Astrocyte (in vitro differentiated cells and primary cell): ENCODE measurements around the gene SMC3. TPM values are rescaled to one million over a fixed set of nuclear protein-coding genes. Genes with fewer than 3 reads are reported as not detected.

Experiments
- DNase-seq: peaks from one replicate; pipeline ENCODE4 v3.0.0-alpha.2; 2010; ENCODE audit warnings: low read depth
- FAIRE-seq: peaks from 2 replicates; lab custom pipeline; 2011; peaks lifted over from hg19 to GRCh38; lab: Jason Lieb, UNC
- H2AFZ ChIP-seq: 2 replicates; pipeline ENCODE4 v1.6.0; 2012; ENCODE audit warnings: low read depth, low read length, inconsistent platforms
- H3K27ac ChIP-seq: 2 replicates; pipeline ENCODE4 v1.5.1; 2011; ENCODE audit warnings: low read depth, low read length, inconsistent platforms
- H3K27me3 ChIP-seq: 2 replicates; pipeline ENCODE4 v1.6.0; 2011; ENCODE audit warnings: low read length, inconsistent platforms; ENCODE audit not compliant: insufficient read depth
- H3K36me3 ChIP-seq: 2 replicates; pipeline ENCODE4 v1.5.1; 2011; ENCODE audit warnings: low read length, inconsistent platforms; ENCODE audit not compliant: insufficient read depth
- H3K4me1 ChIP-seq: 2 replicates; pipeline ENCODE4 v1.5.1; 2011; ENCODE audit warnings: low read length, inconsistent platforms; ENCODE audit not compliant: insufficient read depth
- H3K4me2 ChIP-seq: 2 replicates; pipeline ENCODE4 v1.6.0; 2012; ENCODE audit warnings: low read length, inconsistent platforms
- H3K4me3 ChIP-seq: 2 replicates; pipeline ENCODE4 v1.5.1; 2011; ENCODE audit warnings: low read depth, mild to moderate bottlenecking, low read length, inconsistent platforms; ENCODE audit not compliant: insufficient read depth
- H3K79me2 ChIP-seq: 2 replicates; pipeline ENCODE4 v1.6.0; 2012; ENCODE audit warnings: mild to moderate bottlenecking, low read length, inconsistent platforms; ENCODE audit not compliant: insufficient read depth
- H3K9ac ChIP-seq: 2 replicates; pipeline ENCODE4 v1.6.0; 2012; ENCODE audit warnings: mild to moderate bottlenecking, low read length, inconsistent platforms
- H3K9me3 ChIP-seq: 2 replicates; pipeline ENCODE4 v1.5.1; 2012; ENCODE audit warnings: low read depth, mild to moderate bottlenecking, low read length, inconsistent platforms; ENCODE audit not compliant: insufficient read depth
- H4K20me1 ChIP-seq: 2 replicates; pipeline ENCODE4 v1.6.0; 2012; ENCODE audit warnings: low read length, inconsistent platforms; ENCODE audit not compliant: insufficient read depth
- H3K27ac Mint-ChIP-seq: one replicate; pipeline ENCODE4 v1.8.0; 2021; ENCODE audit warnings: mild to moderate bottlenecking, mixed read lengths; ENCODE audit not compliant: unreplicated experiment
- H3K27me3 Mint-ChIP-seq: one replicate; pipeline ENCODE4 v1.8.0; 2021; ENCODE audit warnings: low read depth, mixed read lengths; ENCODE audit not compliant: unreplicated experiment
- H3K36me3 Mint-ChIP-seq: one replicate; pipeline ENCODE4 v1.8.0; 2021; ENCODE audit warnings: low read depth, mixed read lengths; ENCODE audit not compliant: unreplicated experiment
- H3K4me1 Mint-ChIP-seq: one replicate; pipeline ENCODE4 v1.8.0; 2021; ENCODE audit warnings: low read depth, mixed read lengths; ENCODE audit not compliant: unreplicated experiment
- H3K4me3 Mint-ChIP-seq: one replicate; pipeline ENCODE4 v1.8.0; 2021; ENCODE audit warnings: mild to moderate bottlenecking, moderate library complexity, mixed read lengths; ENCODE audit not compliant: unreplicated experiment
- H3K9me3 Mint-ChIP-seq: one replicate; pipeline ENCODE4 v1.8.0; 2021; ENCODE audit warnings: mild to moderate bottlenecking, mixed read lengths; ENCODE audit not compliant: unreplicated experiment
- EZH2 ChIP-seq: IDR thresholded peaks from 2 replicates; pipeline ENCODE4 v1.6.1; 2012; ENCODE audit warnings: mild to moderate bottlenecking, low read length, inconsistent platforms; ENCODE audit not compliant: insufficient read depth
- total RNA-seq: library from RNA; stranded (reverse); gene quantifications from 2 replicates; pipeline ENCODE4 v1.2.1, GENCODE V29; 2021
- TF ChIP-seq, protein P1 (sequence below): IDR thresholded peaks from 2 replicates; pipeline ENCODE4 v1.5.1; 2011; ENCODE audit warnings: low read depth, mild to moderate bottlenecking, inconsistent platforms, low read length, moderate library complexity; ENCODE audit not compliant: insufficient read depth

SMC3 gene
- total RNA-seq, 1 donor from 2014 or later = 27.2 TPM

DNA sequence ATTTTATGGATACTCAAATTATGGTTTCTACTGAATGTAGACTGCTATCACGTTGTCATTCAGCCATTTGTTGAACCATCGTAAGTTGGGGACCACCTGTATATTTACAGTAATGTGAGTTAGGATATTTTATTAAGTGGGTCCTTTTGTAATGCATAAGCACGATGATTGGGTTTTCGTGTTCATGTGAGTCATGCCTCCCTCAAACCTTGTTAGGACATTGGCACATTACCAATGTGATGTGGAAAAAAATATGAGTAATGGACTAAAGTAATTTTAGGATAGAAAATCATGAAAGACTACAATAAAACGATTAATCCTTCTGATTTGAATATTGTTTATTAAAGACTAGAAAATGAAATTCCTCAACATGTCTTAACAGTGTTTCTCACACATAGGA is 8.7 kb downstream of the SMC3 start:
- Histone ChIP-seq H3K79me2 (peaks cover 63% of the 10 kb centered on the region), H3K36me3 (peaks cover 16% of the 10 kb centered on the region), H4K20me1 (peaks cover 10% of the 10 kb centered on the region), H3K9ac (no peak overlapping the region), H3K4me1 (peaks cover 2% of the 10 kb centered on the region), H2AFZ (no peak overlapping the region), H3K27me3 (no peaks in the 10 kb centered on the region), H3K27ac (peak overlapping the region; percentile 34), H3K4me2 (peak overlapping the region; percentile 15), H3K4me3 (no peak overlapping the region), H3K9me3 (no peaks in the 10 kb centered on the region)
- no peak overlapping the region for H3K27ac Mint-ChIP-seq
- no peak for FAIRE-seq
- DNase-seq = peak; percentile 66
- peaks cover 6% of the 10 kb centered on the region for H3K4me1 Mint-ChIP-seq
- peaks cover 5% of the 10 kb centered on the region for H3K36me3 Mint-ChIP-seq
- H3K9me3 Mint-ChIP-seq = no peaks in the 10 kb centered on the region
- H3K27me3 Mint-ChIP-seq = no peaks in the 10 kb centered on the region
- no peak overlapping the region for H3K4me3 Mint-ChIP-seq
- no peak for TF ChIP-seq EZH2
- TF ChIP-seq, protein P1, sequence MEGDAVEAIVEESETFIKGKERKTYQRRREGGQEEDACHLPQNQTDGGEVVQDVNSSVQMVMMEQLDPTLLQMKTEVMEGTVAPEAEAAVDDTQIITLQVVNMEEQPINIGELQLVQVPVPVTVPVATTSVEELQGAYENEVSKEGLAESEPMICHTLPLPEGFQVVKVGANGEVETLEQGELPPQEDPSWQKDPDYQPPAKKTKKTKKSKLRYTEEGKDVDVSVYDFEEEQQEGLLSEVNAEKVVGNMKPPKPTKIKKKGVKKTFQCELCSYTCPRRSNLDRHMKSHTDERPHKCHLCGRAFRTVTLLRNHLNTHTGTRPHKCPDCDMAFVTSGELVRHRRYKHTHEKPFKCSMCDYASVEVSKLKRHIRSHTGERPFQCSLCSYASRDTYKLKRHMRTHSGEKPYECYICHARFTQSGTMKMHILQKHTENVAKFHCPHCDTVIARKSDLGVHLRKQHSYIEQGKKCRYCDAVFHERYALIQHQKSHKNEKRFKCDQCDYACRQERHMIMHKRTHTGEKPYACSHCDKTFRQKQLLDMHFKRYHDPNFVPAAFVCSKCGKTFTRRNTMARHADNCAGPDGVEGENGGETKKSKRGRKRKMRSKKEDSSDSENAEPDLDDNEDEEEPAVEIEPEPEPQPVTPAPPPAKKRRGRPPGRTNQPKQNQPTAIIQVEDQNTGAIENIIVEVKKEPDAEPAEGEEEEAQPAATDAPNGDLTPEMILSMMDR = no peak

DNA sequence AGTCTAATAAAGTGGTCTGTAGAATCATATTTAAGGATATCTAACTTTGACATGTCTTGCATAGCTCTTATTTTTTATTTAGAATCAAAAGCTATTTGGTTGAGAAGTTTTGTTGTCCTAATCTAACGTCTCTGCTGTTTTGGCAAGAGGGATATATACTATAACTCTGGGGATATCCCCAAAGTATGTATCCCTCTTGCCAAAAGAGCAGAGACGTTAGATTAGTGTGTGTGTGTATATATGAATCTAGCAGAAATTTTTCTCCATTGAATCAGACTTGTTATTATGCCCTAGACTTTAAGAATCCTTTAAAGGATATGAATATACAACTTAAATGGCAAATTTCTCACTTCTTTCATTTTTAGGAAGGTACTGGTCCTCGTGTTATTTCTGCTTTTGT is 9.6 kb downstream of the SMC3 start:
- no peak for FAIRE-seq
- peaks cover 2% of the 10 kb centered on the region for H3K4me1 ChIP-seq
- H4K20me1 ChIP-seq = peaks cover 7% of the 10 kb centered on the region
- H3K4me3 ChIP-seq = no peak overlapping the region
- no peaks in the 10 kb centered on the region for H3K9me3 Mint-ChIP-seq
- no peak overlapping the region for H3K9ac ChIP-seq
- H3K4me3 Mint-ChIP-seq = no peak overlapping the region
- peaks cover 5% of the 10 kb centered on the region for H3K36me3 Mint-ChIP-seq
- H3K4me2 ChIP-seq = no peak overlapping the region
- no peaks in the 10 kb centered on the region for H3K9me3 ChIP-seq
- peaks cover 6% of the 10 kb centered on the region for H3K4me1 Mint-ChIP-seq
- H3K79me2 ChIP-seq = peaks cover 55% of the 10 kb centered on the region
- DNase-seq = no peak
- no peaks in the 10 kb centered on the region for H3K27me3 Mint-ChIP-seq
- no peak for TF ChIP-seq EZH2
- TF ChIP-seq, protein P1 = no peak
- no peak overlapping the region for H2AFZ ChIP-seq
- H3K27ac ChIP-seq = peak overlapping the region; percentile 34
- H3K27ac Mint-ChIP-seq = no peak overlapping the region
- peaks cover 23% of the 10 kb centered on the region for H3K36me3 ChIP-seq
- H3K27me3 ChIP-seq = no peaks in the 10 kb centered on the region

DNA sequence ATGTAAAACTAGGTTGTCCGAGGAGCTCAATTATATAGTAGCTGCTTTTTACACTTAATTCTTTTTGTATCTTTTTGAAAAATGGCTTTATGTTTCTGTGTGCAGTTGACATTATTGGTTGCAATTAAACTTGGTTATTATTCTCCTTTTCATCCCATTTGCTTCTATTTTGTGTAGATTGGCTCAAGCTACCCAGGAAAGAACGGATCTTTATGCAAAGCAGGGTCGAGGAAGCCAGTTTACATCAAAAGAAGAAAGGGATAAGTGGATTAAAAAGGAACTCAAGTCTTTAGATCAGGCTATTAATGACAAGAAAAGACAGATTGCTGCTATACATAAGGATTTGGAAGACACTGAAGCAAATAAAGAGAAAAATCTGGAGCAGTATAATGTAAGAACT is 16.5 kb downstream of the SMC3 start:
- H3K27me3 Mint-ChIP-seq = no peaks in the 10 kb centered on the region
- FAIRE-seq (no peak), DNase-seq (no peak)
- Histone ChIP-seq H3K4me3 (no peak overlapping the region), H3K79me2 (no peaks in the 10 kb centered on the region), H3K27ac (no peak overlapping the region), H3K36me3 (peaks cover 36% of the 10 kb centered on the region), H3K27me3 (no peaks in the 10 kb centered on the region), H3K4me2 (no peak overlapping the region), H3K9me3 (no peaks in the 10 kb centered on the region), H4K20me1 (no peaks in the 10 kb centered on the region), H3K9ac (no peak overlapping the region), H2AFZ (no peak overlapping the region), H3K4me1 (no peaks in the 10 kb centered on the region)
- no peak for TF ChIP-seq EZH2
- TF ChIP-seq, protein P1 = no peak
- peaks cover 9% of the 10 kb centered on the region for H3K36me3 Mint-ChIP-seq
- H3K4me3 Mint-ChIP-seq = no peak overlapping the region
- no peaks in the 10 kb centered on the region for H3K4me1 Mint-ChIP-seq
- no peak overlapping the region for H3K27ac Mint-ChIP-seq
- H3K9me3 Mint-ChIP-seq = no peaks in the 10 kb centered on the region
